ENCODE results near the gene WBP1L. TPM values are rescaled to one million over a fixed set of nuclear protein-coding genes. Genes with fewer than 3 reads are reported as not detected.

Gene WBP1L
- total and polyA plus RNA-seq, 2 of the 13 experiments (the other 11 are each of a cell fraction or from before 2014, with no cell fraction given), result 8.3 to 12.3 TPM

- TF ChIP-seq PBX2 (CRISPR knock-in tag; IDR thresholded peaks at IDR 0.05) (peak; percentile 48; the same call in 1 of the 2 replicates), HDAC6 (IDR thresholded peaks at IDR 0.05; ENCODE audit: low read depth, low read length) (no peak), MXI1 (IDR thresholded peaks at IDR 0.05; ENCODE audit: borderline replicate concordance, low read depth, low read length) (peak; percentile 30; the same call in 1 of the 3 replicates), GPBP1L1 (CRISPR knock-in tag; IDR thresholded peaks at IDR 0.05) (no peak), PHF8 (CRISPR knock-in tag; IDR thresholded peaks at IDR 0.05) (peak; percentile 25; the same call in 1 of the 2 replicates), ATF7 (IDR thresholded peaks at IDR 0.05) (no peak), ATF7 (CRISPR knock-in tag; IDR thresholded peaks at IDR 0.05) (no peak), ARNT (IDR thresholded peaks at IDR 0.05) (no peak), SALL1 (CRISPR knock-in tag; IDR thresholded peaks at IDR 0.05) (peak; percentile 68), ASH2L (IDR thresholded peaks at IDR 0.05; ENCODE audit: insufficient read length, low read depth, low read length) (peak; percentile 47), REPIN1 (CRISPR knock-in tag; IDR thresholded peaks at IDR 0.05; ENCODE audit: borderline replicate concordance, low read depth) (no peak), CHD2 (IDR thresholded peaks at IDR 0.05; ENCODE audit: low read depth, low read length) (no peak), ZNF224 (CRISPR knock-in tag; IDR thresholded peaks at IDR 0.05) (no peak)
- TF ChIP-seq, protein P1, sequence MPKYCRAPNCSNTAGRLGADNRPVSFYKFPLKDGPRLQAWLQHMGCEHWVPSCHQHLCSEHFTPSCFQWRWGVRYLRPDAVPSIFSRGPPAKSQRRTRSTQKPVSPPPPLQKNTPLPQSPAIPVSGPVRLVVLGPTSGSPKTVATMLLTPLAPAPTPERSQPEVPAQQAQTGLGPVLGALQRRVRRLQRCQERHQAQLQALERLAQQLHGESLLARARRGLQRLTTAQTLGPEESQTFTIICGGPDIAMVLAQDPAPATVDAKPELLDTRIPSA (CRISPR knock-in tag; IDR thresholded peaks at IDR 0.05; ENCODE audit: borderline replicate concordance), result no peak
- TF ChIP-seq, protein P2, sequence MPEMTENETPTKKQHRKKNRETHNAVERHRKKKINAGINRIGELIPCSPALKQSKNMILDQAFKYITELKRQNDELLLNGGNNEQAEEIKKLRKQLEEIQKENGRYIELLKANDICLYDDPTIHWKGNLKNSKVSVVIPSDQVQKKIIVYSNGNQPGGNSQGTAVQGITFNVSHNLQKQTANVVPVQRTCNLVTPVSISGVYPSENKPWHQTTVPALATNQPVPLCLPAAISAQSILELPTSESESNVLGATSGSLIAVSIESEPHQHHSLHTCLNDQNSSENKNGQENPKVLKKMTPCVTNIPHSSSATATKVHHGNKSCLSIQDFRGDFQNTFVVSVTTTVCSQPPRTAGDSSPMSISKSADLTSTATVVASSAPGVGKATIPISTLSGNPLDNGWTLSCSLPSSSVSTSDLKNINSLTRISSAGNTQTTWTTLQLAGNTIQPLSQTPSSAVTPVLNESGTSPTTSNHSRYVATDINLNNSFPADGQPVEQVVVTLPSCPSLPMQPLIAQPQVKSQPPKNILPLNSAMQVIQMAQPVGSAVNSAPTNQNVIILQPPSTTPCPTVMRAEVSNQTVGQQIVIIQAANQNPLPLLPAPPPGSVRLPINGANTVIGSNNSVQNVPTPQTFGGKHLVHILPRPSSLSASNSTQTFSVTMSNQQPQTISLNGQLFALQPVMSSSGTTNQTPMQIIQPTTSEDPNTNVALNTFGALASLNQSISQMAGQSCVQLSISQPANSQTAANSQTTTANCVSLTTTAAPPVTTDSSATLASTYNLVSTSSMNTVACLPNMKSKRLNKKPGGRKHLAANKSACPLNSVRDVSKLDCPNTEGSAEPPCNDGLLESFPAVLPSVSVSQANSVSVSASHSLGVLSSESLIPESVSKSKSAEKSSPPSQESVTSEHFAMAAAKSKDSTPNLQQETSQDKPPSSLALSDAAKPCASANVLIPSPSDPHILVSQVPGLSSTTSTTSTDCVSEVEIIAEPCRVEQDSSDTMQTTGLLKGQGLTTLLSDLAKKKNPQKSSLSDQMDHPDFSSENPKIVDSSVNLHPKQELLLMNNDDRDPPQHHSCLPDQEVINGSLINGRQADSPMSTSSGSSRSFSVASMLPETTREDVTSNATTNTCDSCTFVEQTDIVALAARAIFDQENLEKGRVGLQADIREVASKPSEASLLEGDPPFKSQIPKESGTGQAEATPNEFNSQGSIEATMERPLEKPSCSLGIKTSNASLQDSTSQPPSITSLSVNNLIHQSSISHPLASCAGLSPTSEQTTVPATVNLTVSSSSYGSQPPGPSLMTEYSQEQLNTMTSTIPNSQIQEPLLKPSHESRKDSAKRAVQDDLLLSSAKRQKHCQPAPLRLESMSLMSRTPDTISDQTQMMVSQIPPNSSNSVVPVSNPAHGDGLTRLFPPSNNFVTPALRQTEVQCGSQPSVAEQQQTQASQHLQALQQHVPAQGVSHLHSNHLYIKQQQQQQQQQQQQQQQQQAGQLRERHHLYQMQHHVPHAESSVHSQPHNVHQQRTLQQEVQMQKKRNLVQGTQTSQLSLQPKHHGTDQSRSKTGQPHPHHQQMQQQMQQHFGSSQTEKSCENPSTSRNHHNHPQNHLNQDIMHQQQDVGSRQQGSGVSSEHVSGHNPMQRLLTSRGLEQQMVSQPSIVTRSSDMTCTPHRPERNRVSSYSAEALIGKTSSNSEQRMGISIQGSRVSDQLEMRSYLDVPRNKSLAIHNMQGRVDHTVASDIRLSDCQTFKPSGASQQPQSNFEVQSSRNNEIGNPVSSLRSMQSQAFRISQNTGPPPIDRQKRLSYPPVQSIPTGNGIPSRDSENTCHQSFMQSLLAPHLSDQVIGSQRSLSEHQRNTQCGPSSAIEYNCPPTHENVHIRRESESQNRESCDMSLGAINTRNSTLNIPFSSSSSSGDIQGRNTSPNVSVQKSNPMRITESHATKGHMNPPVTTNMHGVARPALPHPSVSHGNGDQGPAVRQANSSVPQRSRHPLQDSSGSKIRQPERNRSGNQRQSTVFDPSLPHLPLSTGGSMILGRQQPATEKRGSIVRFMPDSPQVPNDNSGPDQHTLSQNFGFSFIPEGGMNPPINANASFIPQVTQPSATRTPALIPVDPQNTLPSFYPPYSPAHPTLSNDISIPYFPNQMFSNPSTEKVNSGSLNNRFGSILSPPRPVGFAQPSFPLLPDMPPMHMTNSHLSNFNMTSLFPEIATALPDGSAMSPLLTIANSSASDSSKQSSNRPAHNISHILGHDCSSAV (CRISPR knock-in tag; IDR thresholded peaks at IDR 0.05; ENCODE audit: borderline replicate concordance), result no peak
- TF ChIP-seq, protein P3, sequence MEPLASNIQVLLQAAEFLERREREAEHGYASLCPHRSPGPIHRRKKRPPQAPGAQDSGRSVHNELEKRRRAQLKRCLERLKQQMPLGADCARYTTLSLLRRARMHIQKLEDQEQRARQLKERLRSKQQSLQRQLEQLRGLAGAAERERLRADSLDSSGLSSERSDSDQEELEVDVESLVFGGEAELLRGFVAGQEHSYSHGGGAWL (CRISPR knock-in tag; IDR thresholded peaks at IDR 0.05), result no peak
Measured at GRCh38 chr10:102813734-102814452, 70.1 kb downstream of the WBP1L start (continued).
